ENCODE data around the gene CARD19. TPM values are rescaled to one million over a fixed set of nuclear protein-coding genes. Genes with fewer than 3 reads are reported as not detected.
"Not testable (repeated sequence)": the region's sequence is repeated elsewhere in the genome, so short reads cannot be mapped to it uniquely, and the experiment has no call there.

Gene CARD19
- total and polyA plus RNA-seq, 2 of the 8 experiments (the other 6 are each of a cell fraction or from before 2014, with no cell fraction given): 21.2 to 112 TPM

DNA sequence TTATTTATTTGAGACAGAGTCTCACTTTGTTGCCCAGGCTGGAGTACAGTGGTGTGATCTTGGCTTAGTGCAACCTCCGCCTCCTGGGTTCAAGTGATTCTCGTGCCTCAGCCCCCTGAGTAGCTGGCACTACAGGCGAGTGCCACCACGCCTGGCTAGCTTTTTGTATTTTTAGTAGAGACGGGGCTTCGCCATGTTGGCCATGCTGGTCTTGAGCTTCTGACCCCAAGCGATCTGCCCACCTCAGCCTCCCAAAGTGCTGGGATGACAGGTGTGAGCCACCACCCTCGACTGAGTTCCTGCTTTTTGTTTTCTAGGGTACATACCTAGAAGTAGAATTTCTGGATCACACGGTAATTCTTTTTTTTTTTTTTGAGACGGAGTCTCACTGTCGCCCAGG is 5.1 kb downstream of the CARD19 start:
- H3K14ac ChIP-seq (ENCODE audit: insufficient read length); H2BK120ac ChIP-seq (replicated peaks; ENCODE audit: low read depth, low read length); H3K4me1 ChIP-seq (replicated peaks in 1 of 4; ENCODE audit: control insufficient read depth in 3 of 4, insufficient read depth in 4 of 4, low read length in 3 of 4); H2AK5ac ChIP-seq (ENCODE audit: low read depth, low read length); H3K4ac ChIP-seq (replicated peaks; ENCODE audit: insufficient read length, low read depth, low read length); H3K27ac ChIP-seq (ENCODE audit: low read depth, low read length); H2AFZ ChIP-seq (ENCODE audit: low read length); H4K91ac ChIP-seq (replicated peaks; ENCODE audit: insufficient read length, low read length); H3K23ac ChIP-seq (ENCODE audit: insufficient read length); H3K79me1 ChIP-seq (ENCODE audit: low read depth, low read length); POLR2A ChIA-PET (ENCODE audit: partially characterized antibody); H3K9me3 ChIP-seq (ENCODE audit: insufficient read depth in 2 of 2, low read depth in 1 of 2, low read length in 1 of 2); H3K18ac ChIP-seq (ENCODE audit: extremely low read depth, low read length); H3K79me2 ChIP-seq (ENCODE audit: control insufficient read depth in 1 of 2, insufficient read depth in 2 of 2, low read length in 2 of 2); H2BK5ac ChIP-seq (ENCODE audit: low read depth, low read length); H4K8ac ChIP-seq (ENCODE audit: extremely low read depth, insufficient read depth, low read length); H2BK20ac ChIP-seq (ENCODE audit: low read length); H3K4me3 ChIP-seq (ENCODE audit: extremely low read depth in 1 of 4, insufficient read depth in 2 of 4, low read depth in 3 of 4, low read length in 4 of 4); DNase-seq (ENCODE audit: low read depth in 1 of 2, low spot score in 2 of 2); H2BK12ac ChIP-seq (ENCODE audit: low read depth, low read length); H3K23me2 ChIP-seq (ENCODE audit: low read depth, low read length); H3K27me3 ChIP-seq (replicated peaks in 1 of 4; ENCODE audit: control insufficient read depth in 3 of 4, extremely low read depth in 1 of 4, insufficient read depth in 3 of 4, low read length in 3 of 4); FAIRE-seq; H4K20me1 ChIP-seq (replicated peaks in 1 of 2; ENCODE audit: control insufficient read depth in 1 of 2, insufficient read depth in 2 of 2, low read length in 2 of 2); H3K4me2 ChIP-seq (ENCODE audit: insufficient read depth in 1 of 2, low read depth in 2 of 2, low read length in 2 of 2); H3K56ac ChIP-seq (replicated peaks; ENCODE audit: insufficient read length, low read depth, low read length); H3K9ac ChIP-seq (replicated peaks in 1 of 4; ENCODE audit: extremely low read depth in 1 of 4, low read depth in 3 of 4, low read length in 3 of 4); H4K5ac ChIP-seq (ENCODE audit: insufficient read length, low read depth, low read length); H3K36me3 ChIP-seq (ENCODE audit: control insufficient read depth in 2 of 4, insufficient read depth in 4 of 4, low read length in 3 of 4); H2BK15ac ChIP-seq (ENCODE audit: low read length): not testable (repeated sequence)
- 96% methylated on average over 9 of the region's 11 CpGs; no CpG with 5 or more reads in 1 of the 2 experiments for WGBS, 2 experiments (ENCODE audit: extremely low coverage in 1 of 2, insufficient coverage in 1 of 2, insufficient read length in 1 of 2, insufficient replicate concordance in 2 of 2, low coverage in 1 of 2, low lambda C conversion rate in 2 of 2, missing lambda C conversion rate in 1 of 2)
- CTCF ChIA-PET (ENCODE audit: partially characterized antibody): interaction anchor here (0.6 to 1.2 kb wide), 5 partner anchors 14 to 235 kb away, joined by 3 to 6 read pairs (median 3); no protein-coding TSS in a partner anchor

Measured in H1 (cell line).